HEK293 (cell line): Measurements from ENCODE around the gene LRRIQ3.

Source experiments
- CTCF ChIA-PET: fragments of 350-600 bp; formaldehyde crosslinking; extraction: SDS; loops from one replicate; lab custom pipeline; 2021; ENCODE audit warnings: antibody characterized with exemption; lab: Yijun Ruan, JAX
- POLR2A ChIA-PET: fragments of 300-600 bp; formaldehyde crosslinking; extraction: SDS; loops from one replicate; lab custom pipeline; 2020; ENCODE audit warnings: antibody characterized with exemption, inconsistent platforms; lab: Yijun Ruan, JAX
- H3K27ac ChIP-seq: fragments of 200-500 bp; sonication (Bioruptor generic); 2 replicates; pipeline ENCODE4 v1.5.1; 2014; ENCODE audit warnings: low read depth, low read length, control low read depth, inconsistent platforms; ENCODE audit errors: extremely low read depth
- H3K36me3 ChIP-seq, 2 experiments: fragments of 200-500 bp in 1 of 2; sonication (Bioruptor generic) in 1 of 2; 1 replicate in 1 of 2; 2 replicates in 1 of 2; pipeline ENCODE4 v1.5.1; 2014 to 2017; ENCODE audit warnings: inconsistent platforms in 2 of 2, low read length in 2 of 2; ENCODE audit not compliant: control insufficient read depth in 2 of 2, insufficient read depth in 1 of 2
- H3K4me1 ChIP-seq: fragments of 200-500 bp; sonication (Bioruptor generic); 2 replicates; pipeline ENCODE4 v1.5.1; 2014; ENCODE audit warnings: mild to moderate bottlenecking, low read length, inconsistent platforms; ENCODE audit not compliant: control insufficient read depth, insufficient read depth
- H3K4me3 ChIP-seq: 2 replicates; pipeline ENCODE4 v1.5.1; 2011; ENCODE audit warnings: low read depth, mild to moderate bottlenecking, control low read depth, low read length, moderate library complexity
- H3K9me3 ChIP-seq: fragments of 200-500 bp; sonication (Bioruptor generic); 2 replicates; pipeline ENCODE4 v1.5.1; 2014; ENCODE audit warnings: low read depth, low read length, inconsistent platforms; ENCODE audit not compliant: control insufficient read depth, insufficient read depth
- MEIS1 ChIP-seq: sonication (generic); formaldehyde crosslinking; IDR thresholded peaks from 2 replicates; pipeline ENCODE4 v1.8.1; 2022; ENCODE audit warnings: missing genetic modification reagents, mild to moderate bottlenecking, borderline replicate concordance
- SP3 ChIP-seq: fragments of 450-650 bp; formaldehyde crosslinking; IDR thresholded peaks from 2 replicates; pipeline ENCODE4 v1.5.1; 2016; ENCODE audit warnings: missing biosample characterization, missing genetic modification characterization
- WT1 ChIP-seq: fragments of 450-650 bp; formaldehyde crosslinking; IDR thresholded peaks from 2 replicates; pipeline ENCODE4 v1.5.1; 2016; ENCODE audit warnings: missing biosample characterization, missing genetic modification characterization
- ZNF155 ChIP-seq: fragments of 450-650 bp; formaldehyde crosslinking; IDR thresholded peaks from 2 replicates; pipeline ENCODE4 v1.5.1; 2016; ENCODE audit warnings: missing biosample characterization, missing genetic modification characterization
- ZNF184 ChIP-seq: fragments of 450-650 bp; IDR thresholded peaks from 2 replicates; pipeline ENCODE4 v1.5.1; 2018; ENCODE audit warnings: missing biosample characterization, mild to moderate bottlenecking, missing genetic modification characterization
- ZNF19 ChIP-seq: fragments of 450-650 bp; formaldehyde crosslinking; IDR thresholded peaks from 2 replicates; pipeline ENCODE4; 2016; ENCODE audit warnings: missing biosample characterization, missing genetic modification characterization, low read depth
- ZNF202 ChIP-seq: fragments of 450-650 bp; formaldehyde crosslinking; IDR thresholded peaks from 2 replicates; pipeline ENCODE4 v1.5.1; 2016; ENCODE audit warnings: missing biosample characterization, missing genetic modification characterization, borderline replicate concordance
- ZNF214 ChIP-seq: fragments of 450-650 bp; formaldehyde crosslinking; IDR thresholded peaks from 2 replicates; pipeline ENCODE4 v1.5.1; 2017; ENCODE audit warnings: missing biosample characterization, mild to moderate bottlenecking, missing genetic modification characterization, borderline replicate concordance
- ZNF335 ChIP-seq: fragments of 450-650 bp; formaldehyde crosslinking; conservative IDR thresholded peaks from 2 replicates; pipeline ENCODE4 v1.5.1; 2016; ENCODE audit warnings: missing biosample characterization, missing genetic modification characterization
- ZNF549 ChIP-seq: fragments of 450-650 bp; IDR thresholded peaks from 2 replicates; pipeline ENCODE4 v1.5.1; 2018; ENCODE audit warnings: missing biosample characterization, missing genetic modification characterization, mild to moderate bottlenecking, inconsistent platforms, moderate library complexity
- ZNF623 ChIP-seq: fragments of 450-650 bp; formaldehyde crosslinking; IDR thresholded peaks from 2 replicates; pipeline ENCODE4 v1.5.1; 2016; ENCODE audit warnings: missing biosample characterization, missing genetic modification characterization
- ZNF654 ChIP-seq: fragments of 450-650 bp; formaldehyde crosslinking; IDR thresholded peaks from 2 replicates; pipeline ENCODE4 v1.5.1; 2016; ENCODE audit warnings: low read depth, missing biosample characterization, missing genetic modification characterization
- ZNF707 ChIP-seq: fragments of 450-650 bp; formaldehyde crosslinking; IDR thresholded peaks from 2 replicates; pipeline ENCODE4 v1.5.1; 2016; ENCODE audit warnings: missing biosample characterization, missing genetic modification characterization
- ZNF776 ChIP-seq: fragments of 450-650 bp; formaldehyde crosslinking; IDR thresholded peaks from 2 replicates; pipeline ENCODE4 v1.5.0; 2017; ENCODE audit warnings: missing biosample characterization, missing genetic modification characterization, borderline replicate concordance
- ZNF837 ChIP-seq: fragments of 450-650 bp; formaldehyde crosslinking; IDR thresholded peaks from 2 replicates; pipeline ENCODE4 v1.5.1; 2016; ENCODE audit warnings: missing biosample characterization, missing genetic modification characterization
- TF ChIP-seq, protein P1 (sequence below): fragments of 450-650 bp; formaldehyde crosslinking; IDR thresholded peaks from 2 replicates; pipeline ENCODE4 v1.5.1; 2016; ENCODE audit warnings: missing biosample characterization, missing genetic modification characterization
- TF ChIP-seq, protein P2 (sequence below): fragments of 450-650 bp; formaldehyde crosslinking; IDR thresholded peaks from 2 replicates; pipeline ENCODE4 v1.5.1; 2017; ENCODE audit warnings: missing biosample characterization, missing genetic modification characterization
- TF ChIP-seq, protein P3 (sequence below): fragments of 450-650 bp; formaldehyde crosslinking; IDR thresholded peaks from 2 replicates; pipeline ENCODE4 v1.5.1; 2017; ENCODE audit warnings: missing biosample characterization, missing genetic modification characterization

Gene LRRIQ3

DNA sequence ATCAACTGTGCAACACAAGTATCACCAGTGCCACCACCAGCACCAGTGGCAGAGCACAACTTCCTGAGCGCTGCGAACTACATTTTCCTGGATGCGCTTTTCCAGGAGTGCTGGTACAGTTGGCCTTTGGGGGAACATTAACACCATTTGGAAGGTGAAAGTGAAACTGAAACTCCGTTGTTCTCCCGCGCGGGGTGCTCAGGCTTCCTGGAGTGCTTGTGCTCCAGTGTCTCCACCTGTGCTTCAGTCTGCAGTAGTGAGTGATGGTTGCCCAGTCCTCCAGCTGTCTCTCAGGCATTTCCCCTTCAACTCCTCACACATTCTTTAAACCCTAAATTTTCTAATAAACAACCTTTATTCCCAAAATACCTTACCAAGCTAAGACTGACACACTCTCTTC is 187.8 kb downstream of the LRRIQ3 start:
- H3K4me3 ChIP-seq = no peak overlapping the region
- H3K36me3 ChIP-seq = no peaks in the 10 kb centered on the region
- H3K4me1 ChIP-seq = no peaks in the 10 kb centered on the region
- CTCF ChIA-PET = no interaction called here
- TF ChIP-seq ZNF549 (tag by site-specific recombination) (no peak), ZNF623 (no peak), WT1 (tag by site-specific recombination) (no peak), ZNF214 (tag by site-specific recombination) (no peak), ZNF837 (tag by site-specific recombination) (no peak), ZNF776 (tag by site-specific recombination) (no peak)
- TF ChIP-seq, protein P1, sequence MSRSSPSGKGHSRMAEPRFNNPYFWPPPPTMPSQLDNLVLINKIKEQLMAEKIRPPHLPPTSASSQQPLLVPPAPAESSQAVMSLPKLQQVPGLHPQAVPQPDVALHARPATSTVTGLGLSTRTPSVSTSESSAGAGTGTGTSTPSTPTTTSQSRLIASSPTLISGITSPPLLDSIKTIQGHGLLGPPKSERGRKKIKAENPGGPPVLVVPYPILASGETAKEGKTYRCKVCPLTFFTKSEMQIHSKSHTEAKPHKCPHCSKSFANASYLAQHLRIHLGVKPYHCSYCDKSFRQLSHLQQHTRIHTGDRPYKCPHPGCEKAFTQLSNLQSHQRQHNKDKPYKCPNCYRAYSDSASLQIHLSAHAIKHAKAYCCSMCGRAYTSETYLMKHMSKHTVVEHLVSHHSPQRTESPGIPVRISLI (tag by site-specific recombination) = no peak
- TF ChIP-seq, protein P2, sequence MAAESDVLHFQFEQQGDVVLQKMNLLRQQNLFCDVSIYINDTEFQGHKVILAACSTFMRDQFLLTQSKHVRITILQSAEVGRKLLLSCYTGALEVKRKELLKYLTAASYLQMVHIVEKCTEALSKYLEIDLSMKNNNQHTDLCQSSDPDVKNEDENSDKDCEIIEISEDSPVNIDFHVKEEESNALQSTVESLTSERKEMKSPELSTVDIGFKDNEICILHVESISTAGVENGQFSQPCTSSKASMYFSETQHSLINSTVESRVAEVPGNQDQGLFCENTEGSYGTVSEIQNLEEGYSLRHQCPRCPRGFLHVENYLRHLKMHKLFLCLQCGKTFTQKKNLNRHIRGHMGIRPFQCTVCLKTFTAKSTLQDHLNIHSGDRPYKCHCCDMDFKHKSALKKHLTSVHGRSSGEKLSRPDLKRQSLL (tag by site-specific recombination) = no peak
- no peak overlapping the region for H3K27ac ChIP-seq
- no peaks in the 10 kb centered on the region for H3K9me3 ChIP-seq
- POLR2A ChIA-PET = no interaction called here

DNA sequence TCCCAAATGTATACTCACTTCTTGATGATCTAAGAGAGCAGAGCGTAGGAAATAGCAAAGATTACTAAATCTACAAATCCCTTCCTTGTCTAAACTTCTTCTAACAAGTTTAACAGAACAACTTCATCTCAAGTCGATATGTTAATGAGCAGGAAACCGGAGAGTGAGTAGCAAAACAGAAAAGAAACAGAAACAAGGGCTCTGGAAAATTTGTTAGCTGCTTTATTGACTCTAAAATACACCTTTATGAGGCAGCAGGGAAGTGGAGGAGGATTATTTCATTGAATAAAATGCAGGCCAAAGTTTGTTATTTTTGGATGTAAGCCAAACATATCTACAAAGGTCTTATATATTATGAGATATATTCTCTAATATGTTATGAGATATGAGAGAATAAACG is 192.4 kb downstream of the LRRIQ3 start:
- H3K9me3 ChIP-seq = no peaks in the 10 kb centered on the region
- no peak overlapping the region for H3K4me3 ChIP-seq
- no peak for TF ChIP-seq ZNF202
- no peak for TF ChIP-seq ZNF707 (tag by site-specific recombination)
- TF ChIP-seq, protein P3, sequence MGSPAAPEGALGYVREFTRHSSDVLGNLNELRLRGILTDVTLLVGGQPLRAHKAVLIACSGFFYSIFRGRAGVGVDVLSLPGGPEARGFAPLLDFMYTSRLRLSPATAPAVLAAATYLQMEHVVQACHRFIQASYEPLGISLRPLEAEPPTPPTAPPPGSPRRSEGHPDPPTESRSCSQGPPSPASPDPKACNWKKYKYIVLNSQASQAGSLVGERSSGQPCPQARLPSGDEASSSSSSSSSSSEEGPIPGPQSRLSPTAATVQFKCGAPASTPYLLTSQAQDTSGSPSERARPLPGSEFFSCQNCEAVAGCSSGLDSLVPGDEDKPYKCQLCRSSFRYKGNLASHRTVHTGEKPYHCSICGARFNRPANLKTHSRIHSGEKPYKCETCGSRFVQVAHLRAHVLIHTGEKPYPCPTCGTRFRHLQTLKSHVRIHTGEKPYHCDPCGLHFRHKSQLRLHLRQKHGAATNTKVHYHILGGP (tag by site-specific recombination) = no peak
- no peak for TF ChIP-seq ZNF335
- no peak for TF ChIP-seq SP3 (tag by site-specific recombination)
- TF ChIP-seq, all 188 proteins: peak for 0
- no peak overlapping the region for H3K27ac ChIP-seq
- no peaks in the 10 kb centered on the region for H3K36me3 ChIP-seq
- CTCF ChIA-PET = no interaction called here
- POLR2A ChIA-PET = no interaction called here
- no peaks in the 10 kb centered on the region for H3K4me1 ChIP-seq

DNA sequence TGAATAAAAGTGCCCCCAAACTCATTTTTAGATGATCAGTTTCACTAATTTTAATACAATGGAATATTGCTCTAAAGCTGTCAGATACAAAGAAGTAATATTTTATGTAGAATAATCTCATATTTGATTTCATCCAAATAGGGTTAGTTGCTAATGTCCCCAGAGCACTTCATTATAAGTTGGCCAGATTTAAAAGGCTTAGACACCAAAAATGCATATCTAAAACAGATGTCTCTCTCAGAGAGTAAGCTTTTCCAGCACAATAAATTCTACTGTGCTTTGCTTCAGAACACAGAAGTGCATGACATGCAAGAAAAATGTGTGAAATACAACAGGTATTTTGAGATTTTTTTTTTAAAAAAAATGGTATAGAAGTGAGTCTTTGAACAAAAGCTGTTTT is 194.2 kb downstream of the LRRIQ3 start:
- no peaks in the 10 kb centered on the region for H3K4me1 ChIP-seq
- no peaks in the 10 kb centered on the region for H3K9me3 ChIP-seq
- H3K4me3 ChIP-seq = no peak overlapping the region
- no peak overlapping the region for H3K27ac ChIP-seq
- no peaks in the 10 kb centered on the region for H3K36me3 ChIP-seq
- CTCF ChIA-PET = interaction anchor here (0.6 kb wide), 1 partner anchor 1384 kb away, joined by 4 read pairs; no protein-coding TSS in a partner anchor
- POLR2A ChIA-PET = no interaction called here
- no peak for TF ChIP-seq ZNF184
- no peak for TF ChIP-seq ZNF19

DNA sequence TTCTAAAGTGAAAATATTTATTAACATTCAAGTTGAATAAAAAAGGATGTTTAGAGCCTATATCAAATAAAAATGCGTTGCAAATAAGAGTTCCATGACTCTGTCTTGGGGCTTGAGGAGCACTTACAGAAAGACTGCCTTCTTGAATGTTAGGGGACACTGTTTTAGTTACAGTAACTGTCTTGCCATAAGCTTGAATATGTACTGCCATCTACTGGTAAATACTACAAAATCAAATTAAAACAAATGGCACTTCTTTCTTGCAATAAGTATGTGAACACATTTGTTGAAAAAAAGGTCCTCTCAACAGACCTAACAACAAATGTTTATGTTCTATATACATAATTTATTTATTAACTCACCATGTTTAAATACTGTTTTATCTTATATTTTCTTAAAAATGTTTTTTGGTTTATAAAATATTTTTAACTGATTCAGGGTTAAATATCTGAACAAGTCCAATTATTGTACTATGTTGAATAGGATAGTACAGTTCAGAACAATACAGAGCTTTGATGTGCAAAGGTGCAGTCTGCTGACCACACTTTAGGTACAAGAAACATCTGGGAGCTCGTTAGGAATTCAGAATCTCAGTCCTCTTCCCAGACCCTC is 199.5 kb downstream of the LRRIQ3 start:
- POLR2A ChIA-PET = no interaction called here
- no peak for TF ChIP-seq MEIS1 (CRISPR knock-in tag)
- peak; percentile 55 for TF ChIP-seq ZNF654
- no peak for TF ChIP-seq ZNF155 (tag by site-specific recombination)
- CTCF ChIA-PET = interaction anchor here (0.6 to 1.7 kb wide), 6 partner anchors 153 to 1373 kb away, joined by 3 to 6 read pairs (median 3); no protein-coding TSS in a partner anchor

More for the DNA sequence above, 199.5 kb downstream of the LRRIQ3 start:
- no peak overlapping the region for H3K27ac ChIP-seq
- H3K4me3 ChIP-seq = no peak overlapping the region
- no peaks in the 10 kb centered on the region for H3K4me1 ChIP-seq
- no peaks in the 10 kb centered on the region for H3K36me3 ChIP-seq
- no peaks in the 10 kb centered on the region for H3K9me3 ChIP-seq
